HUES6 (cell line): Measurements from ENCODE around the gene PPP2R5D.
A peak's percentile ranks its signal among the peaks of the same experiment; 100 is the strongest.

Experiments
- H3K27ac ChIP-seq: 2 replicates; pipeline ENCODE4 v1.7.0; 2013; ENCODE audit warnings: low read depth, mild to moderate bottlenecking, low read length, inconsistent platforms
- H3K27me3 ChIP-seq: 2 replicates; pipeline ENCODE4 v1.6.1; 2013; ENCODE audit warnings: low read length; ENCODE audit not compliant: control insufficient read depth, insufficient read depth
- H3K36me3 ChIP-seq: 2 replicates; pipeline ENCODE4 v1.6.1; 2013; ENCODE audit warnings: low read length; ENCODE audit not compliant: control insufficient read depth, insufficient read depth
- H3K4me1 ChIP-seq: 2 replicates; pipeline ENCODE4 v1.6.1; 2013; ENCODE audit warnings: low read length; ENCODE audit not compliant: control insufficient read depth, insufficient read depth
- H3K4me3 ChIP-seq: 2 replicates; pipeline ENCODE4 v1.5.1; 2013; ENCODE audit warnings: low read depth, low read length
- H3K9ac ChIP-seq: one replicate; pipeline ENCODE4 v1.6.1; 2013; ENCODE audit warnings: mild to moderate bottlenecking, low read length
- H3K9me3 ChIP-seq: 2 replicates; pipeline ENCODE4 v1.6.1; 2013; ENCODE audit warnings: low read depth, low read length; ENCODE audit not compliant: control insufficient read depth, insufficient read depth

PPP2R5D gene

GRCh38 chr6:43045371-43045930 is 61.1 kb downstream of the PPP2R5D start:
- no peaks in the 10 kb centered on the region for H3K9me3 ChIP-seq
- no peak overlapping the region for H3K4me3 ChIP-seq
- H3K27ac ChIP-seq, result no peak overlapping the region
- no peaks in the 10 kb centered on the region for H3K27me3 ChIP-seq
- peaks cover 86% of the 10 kb centered on the region for H3K36me3 ChIP-seq
- H3K4me1 ChIP-seq, result no peaks in the 10 kb centered on the region
- H3K9ac ChIP-seq, result no peak overlapping the region

GRCh38 chr6:43047998-43048397 is 63.6 kb downstream of the PPP2R5D start:
- Histone ChIP-seq H3K4me3 (no peak overlapping the region), H3K36me3 (peaks cover 81% of the 10 kb centered on the region), H3K9me3 (no peaks in the 10 kb centered on the region), H3K27me3 (no peaks in the 10 kb centered on the region), H3K4me1 (peaks cover 11% of the 10 kb centered on the region; the same call in 1 of the 2 replicates), H3K27ac (no peak overlapping the region), H3K9ac (no peak overlapping the region)

GRCh38 chr6:43050981-43051380 is 66.6 kb downstream of the PPP2R5D start:
- H3K27ac ChIP-seq, result no peak overlapping the region
- H3K36me3 ChIP-seq, result peaks cover 65% of the 10 kb centered on the region
- H3K27me3 ChIP-seq, result no peaks in the 10 kb centered on the region
- no peak overlapping the region for H3K9ac ChIP-seq
- no peaks in the 10 kb centered on the region for H3K9me3 ChIP-seq
- no peak overlapping the region for H3K4me3 ChIP-seq
- peaks cover 12% of the 10 kb centered on the region for H3K4me1 ChIP-seq

- no peak overlapping the region for H3K27ac ChIP-seq
- H3K36me3 ChIP-seq, result peaks cover 56% of the 10 kb centered on the region
- peak overlapping the region; percentile 97 for H3K9ac ChIP-seq
- no peaks in the 10 kb centered on the region for H3K27me3 ChIP-seq
- H3K4me3 ChIP-seq, result peak overlapping the region; percentile 94
- peaks cover 12% of the 10 kb centered on the region for H3K4me1 ChIP-seq
- H3K9me3 ChIP-seq, result no peaks in the 10 kb centered on the region
These were observed 68.0 kb downstream of the PPP2R5D start for GRCh38 chr6:43052225-43052841.

- Histone ChIP-seq H3K9me3 (no peaks in the 10 kb centered on the region), H3K9ac (peak overlapping the region; percentile 97), H3K4me3 (peak overlapping the region; percentile 94), H3K27me3 (no peaks in the 10 kb centered on the region), H3K36me3 (peaks cover 55% of the 10 kb centered on the region), H3K27ac (peak overlapping the region; percentile 88), H3K4me1 (peaks cover 12% of the 10 kb centered on the region)
These were observed 68.6 kb downstream of the PPP2R5D start for GRCh38 chr6:43052842-43053544.

- no peaks in the 10 kb centered on the region for H3K27me3 ChIP-seq
- no peaks in the 10 kb centered on the region for H3K9me3 ChIP-seq
- H3K4me1 ChIP-seq, result peaks cover 17% of the 10 kb centered on the region
- H3K36me3 ChIP-seq, result peaks cover 53% of the 10 kb centered on the region
- peak within 1 kb of the TSS; percentile 97 for H3K9ac ChIP-seq
- peak within 1 kb of the TSS; percentile 94 for H3K4me3 ChIP-seq
- peak within 1 kb of the TSS; percentile 88 for H3K27ac ChIP-seq
These were observed 69.3 kb downstream of the PPP2R5D start, which contains the start of gene CUL7 for GRCh38 chr6:43053545-43054205. Gene CUL7 (minus strand): TSS chr6:43053851. CDS start chr6:43052788, 1,063 bp downstream.

- Histone ChIP-seq H3K4me3 (peak overlapping the region; percentile 94), H3K9ac (no peak overlapping the region), H3K36me3 (peaks cover 47% of the 10 kb centered on the region), H3K27ac (peak overlapping the region; percentile 88; the same call in 1 of the 2 replicates), H3K27me3 (no peaks in the 10 kb centered on the region), H3K9me3 (no peaks in the 10 kb centered on the region), H3K4me1 (peaks cover 17% of the 10 kb centered on the region)
These were observed 70.0 kb downstream of the PPP2R5D start for GRCh38 chr6:43054206-43054943.

- H3K9ac ChIP-seq, result no peak overlapping the region
- H3K27me3 ChIP-seq, result no peaks in the 10 kb centered on the region
- H3K4me3 ChIP-seq, result no peak overlapping the region
- no peaks in the 10 kb centered on the region for H3K9me3 ChIP-seq
- H3K4me1 ChIP-seq, result peaks cover 17% of the 10 kb centered on the region
- H3K27ac ChIP-seq, result no peak overlapping the region
- H3K36me3 ChIP-seq, result peaks cover 32% of the 10 kb centered on the region
These were observed 71.6 kb downstream of the PPP2R5D start for GRCh38 chr6:43055966-43056365.

- Histone ChIP-seq H3K27ac (peak overlapping the region; percentile 81; the same call in 1 of the 2 replicates), H3K36me3 (peaks cover 29% of the 10 kb centered on the region), H3K4me3 (peak overlapping the region; percentile 96), H3K27me3 (no peaks in the 10 kb centered on the region), H3K4me1 (peaks cover 5% of the 10 kb centered on the region), H3K9me3 (no peaks in the 10 kb centered on the region), H3K9ac (peak overlapping the region; percentile 93)
These were observed 74.2 kb downstream of the PPP2R5D start for GRCh38 chr6:43058531-43058930.

- H3K9ac ChIP-seq, result peak within 1 kb of the TSS; percentile 93
- H3K36me3 ChIP-seq, result peaks cover 31% of the 10 kb centered on the region
- peak within 1 kb of the TSS; percentile 96 for H3K4me3 ChIP-seq
- H3K4me1 ChIP-seq, result peaks cover 5% of the 10 kb centered on the region; the same call in 1 of the 2 replicates
- H3K27ac ChIP-seq, result peak within 1 kb of the TSS; percentile 81
- H3K27me3 ChIP-seq, result no peaks in the 10 kb centered on the region
- H3K9me3 ChIP-seq, result no peaks in the 10 kb centered on the region
These were observed 75.0 kb downstream of the PPP2R5D start, which contains the start of the genes KLC4 and MRPL2 for GRCh38 chr6:43059168-43060033. Gene KLC4 (plus strand): TSS chr6:43059631. CDS start chr6:43061336, 1,705 bp downstream. Gene MRPL2 (minus strand): TSS chr6:43059434. CDS start chr6:43059381, 53 bp downstream.
